Ascending aorta (tissue), 2 donors: ENCODE results near the gene TRIM36. TPM values are rescaled to one million over a fixed set of nuclear protein-coding genes. Genes with fewer than 3 reads are reported as not detected.

Experiments used
- DNase-seq, 2 donors: peaks; one replicate each; pipeline ENCODE4 v3.0.0-alpha.2; 2019; ENCODE audit warnings: low spot score in 2 of 2
- H3K27ac ChIP-seq, 2 donors: fragments of 200-600 bp; sonication (generic); one replicate each; pipeline ENCODE4 v1.5.1; 2016 to 2017; ENCODE audit warnings: mild to moderate bottlenecking in 1 of 2
- H3K27me3 ChIP-seq: fragments of 200-600 bp; sonication (generic); one replicate; pipeline ENCODE4 v1.5.1; 2017
- H3K36me3 ChIP-seq, 2 donors: fragments of 200-600 bp; sonication (generic); one replicate each; pipeline ENCODE4 v1.5.1; 2016
- H3K4me1 ChIP-seq, 2 donors: fragments of 200-600 bp; sonication (generic); one replicate each; pipeline ENCODE4 v1.5.1; 2016 to 2017; ENCODE audit warnings: mild to moderate bottlenecking in 1 of 2
- H3K4me3 ChIP-seq, 2 donors: fragments of 200-600 bp; sonication (generic); one replicate each; pipeline ENCODE4 v1.5.1; 2016 to 2017; ENCODE audit warnings: mild to moderate bottlenecking in 1 of 2
- H3K9me3 ChIP-seq, 2 donors: fragments of 200-600 bp; sonication (generic); one replicate each; pipeline ENCODE4 v1.5.1; 2016
- CTCF ChIP-seq, 3 experiments: fragments of 200-600 bp in 2 of 3; fragments of 450-650 bp in 1 of 3; sonication (generic) in 2 of 3; IDR thresholded peaks; one replicate each; pipeline ENCODE4 v1.5.1; 2016 to 2019; ENCODE audit warnings: antibody characterized with exemption in 3 of 3, mild to moderate bottlenecking in 1 of 3, moderate library complexity in 1 of 3
- intact Hi-C: fragments of 100-400 bp; cut with DNase I; formaldehyde crosslinking; loops from one replicate; pipeline ENCODE4 v1.15.1; 2023
- total RNA-seq: library from RNA; depleted of rRNA; stranded (reverse); fragments of >200 nt; gene quantifications from one replicate; pipeline ENCODE4 v1.1.0, GENCODE V29; 2016

TRIM36 gene
- total RNA-seq, 1 donor from 2014 or later, result 31.7 TPM

- Histone ChIP-seq H3K27me3 (no peaks in the 10 kb centered on the region), H3K36me3 (no peaks in the 10 kb centered on the region), H3K9me3 (no peaks in the 10 kb centered on the region), H3K4me3 (no peak overlapping the region), H3K4me1 (peaks cover 4 to 6% of the 10 kb centered on the region in 2 donors), H3K27ac (no peak overlapping the region)
- intact Hi-C loops, result loop anchor here (5.0 kb wide), 1 partner anchor 677 kb away; the partner anchor contains the start of genes AP3S1 and ATG12
- no peak for DNase-seq
- TF ChIP-seq CTCF (IDR thresholded peaks at IDR 0.05), result no peak
Observed at GRCh38 chr5:115165790-115166189, 3.9 kb downstream of the TRIM36 start.

- no peak for TF ChIP-seq CTCF (IDR thresholded peaks at IDR 0.05)
- Histone ChIP-seq H3K27me3 (no peaks in the 10 kb centered on the region), H3K4me3 (no peak overlapping the region), H3K9me3 (no peaks in the 10 kb centered on the region), H3K27ac (no peak overlapping the region), H3K36me3 (no peaks in the 10 kb centered on the region), H3K4me1 (no peaks in the 10 kb centered on the region)
- intact Hi-C loops, result no loop called here
- no peak for DNase-seq
Observed at GRCh38 chr5:115160975-115161475, 8.7 kb downstream of the TRIM36 start.

GRCh38 chr5:115151208-115151805 lies 18.4 kb downstream of the TRIM36 start:
- no peak overlapping the region for H3K4me3 ChIP-seq
- no peak overlapping the region for H3K27ac ChIP-seq
- DNase-seq, result no peak
- no peaks in the 10 kb centered on the region for H3K36me3 ChIP-seq
- TF ChIP-seq CTCF (IDR thresholded peaks at IDR 0.05), result no peak
- H3K9me3 ChIP-seq, result no peaks in the 10 kb centered on the region
- no peaks in the 10 kb centered on the region for H3K4me1 ChIP-seq
- intact Hi-C loops, result no loop called here
- no peaks in the 10 kb centered on the region for H3K27me3 ChIP-seq

GRCh38 chr5:115150512-115150911 lies 19.2 kb downstream of the TRIM36 start:
- no peak for TF ChIP-seq CTCF (IDR thresholded peaks at IDR 0.05)
- Histone ChIP-seq H3K27me3 (no peaks in the 10 kb centered on the region), H3K27ac (no peak overlapping the region), H3K9me3 (no peaks in the 10 kb centered on the region), H3K4me1 (no peaks in the 10 kb centered on the region), H3K36me3 (no peaks in the 10 kb centered on the region), H3K4me3 (no peak overlapping the region)
- DNase-seq, result no peak
- intact Hi-C loops, result no loop called here

GRCh38 chr5:115147052-115147451 lies 22.7 kb downstream of the TRIM36 start:
- no peaks in the 10 kb centered on the region for H3K36me3 ChIP-seq
- no peaks in the 10 kb centered on the region for H3K4me1 ChIP-seq
- no peaks in the 10 kb centered on the region for H3K9me3 ChIP-seq
- no peaks in the 10 kb centered on the region for H3K27me3 ChIP-seq
- H3K27ac ChIP-seq, result no peak overlapping the region
- DNase-seq, result no peak
- intact Hi-C loops, result no loop called here
- no peak overlapping the region for H3K4me3 ChIP-seq
- no peak for TF ChIP-seq CTCF (IDR thresholded peaks at IDR 0.05)
